HepG2 (cell line): Measurements from ENCODE around the gene GNAT2. TPM values are rescaled to one million over a fixed set of nuclear protein-coding genes. Genes with fewer than 3 reads are reported as not detected.

ENCODE experiments used
- ARNT ChIP-seq: fragments of 450-650 bp; IDR thresholded peaks from 2 replicates; pipeline ENCODE4 v1.6.1; 2017
- DRAP1 ChIP-seq: IDR thresholded peaks from 2 replicates; pipeline ENCODE4 v1.6.1; 2016; ENCODE audit warnings: missing genetic modification reagents, missing compliant biosample characterization
- KDM4B ChIP-seq: sonication (generic); formaldehyde crosslinking; IDR thresholded peaks from 2 replicates; pipeline ENCODE4 v1.4.0; 2020; ENCODE audit warnings: missing genetic modification reagents
- MED1 ChIP-seq: sonication (generic); formaldehyde crosslinking; IDR thresholded peaks from 2 replicates; pipeline ENCODE4 v1.4.0; 2020; ENCODE audit warnings: missing genetic modification reagents
- MIER3 ChIP-seq: IDR thresholded peaks from 2 replicates; pipeline ENCODE4 v1.6.1; 2016; ENCODE audit warnings: missing compliant biosample characterization, borderline replicate concordance
- PLSCR1 ChIP-seq: sonication (generic); formaldehyde crosslinking; IDR thresholded peaks from 2 replicates; pipeline ENCODE4 v1.5.0; 2020; ENCODE audit warnings: missing genetic modification reagents, mild to moderate bottlenecking, borderline replicate concordance
- RBM39 ChIP-seq: fragments of 200-400 bp; formaldehyde crosslinking; IDR thresholded peaks from one replicate; pipeline ENCODE4 v1.6.1; 2018; ENCODE audit warnings: antibody characterized with exemption, mild to moderate bottlenecking, low read depth, low read length; ENCODE audit not compliant: poor library complexity, severe bottlenecking
- RXRA ChIP-seq: sonication (generic); formaldehyde crosslinking; IDR thresholded peaks from 2 replicates; pipeline ENCODE4 v1.5.1; 2020; ENCODE audit warnings: missing genetic modification reagents
- USF2 ChIP-seq, 2 experiments: sonication (generic) in 1 of 2; formaldehyde crosslinking in 1 of 2; IDR thresholded peaks; 2 replicates each; pipeline versions ENCODE4 v1.5.1 to v1.6.1; 2011 to 2020; ENCODE audit warnings: borderline replicate concordance in 1 of 2, low read depth in 1 of 2, low read length in 1 of 2, mild to moderate bottlenecking in 1 of 2, missing genetic modification reagents in 1 of 2, moderate library complexity in 1 of 2
- ZBTB7B ChIP-seq: sonication (generic); formaldehyde crosslinking; IDR thresholded peaks from 2 replicates; pipeline ENCODE4 v1.4.0; 2020; ENCODE audit warnings: missing genetic modification reagents
- ZBTB8A ChIP-seq: sonication (generic); formaldehyde crosslinking; IDR thresholded peaks from 2 replicates; pipeline ENCODE4 v1.4.0; 2020; ENCODE audit warnings: mild to moderate bottlenecking, low read depth, missing genetic modification reagents, borderline replicate concordance
- ZNF101 ChIP-seq: sonication (generic); formaldehyde crosslinking; IDR thresholded peaks from 2 replicates; pipeline ENCODE4 v1.4.0; 2020; ENCODE audit warnings: mild to moderate bottlenecking, low read depth, missing genetic modification reagents, borderline replicate concordance
- ZNF253 ChIP-seq: sonication (generic); formaldehyde crosslinking; IDR thresholded peaks from 2 replicates; pipeline ENCODE4 v1.8.0; 2022; ENCODE audit warnings: mild to moderate bottlenecking, missing genetic modification reagents, borderline replicate concordance
- ZNF274 ChIP-seq: sonication (generic); formaldehyde crosslinking; IDR thresholded peaks from 2 replicates; pipeline ENCODE4 v1.5.1; 2020; ENCODE audit warnings: mild to moderate bottlenecking, missing genetic modification reagents
- ZNF317 ChIP-seq: sonication (generic); formaldehyde crosslinking; IDR thresholded peaks from 2 replicates; pipeline ENCODE4 v1.5.0; 2020; ENCODE audit warnings: mild to moderate bottlenecking, missing genetic modification reagents
- ZNF501 ChIP-seq: sonication (generic); formaldehyde crosslinking; IDR thresholded peaks from 2 replicates; pipeline ENCODE4 v1.5.1; 2020; ENCODE audit warnings: mild to moderate bottlenecking, moderate library complexity, missing genetic modification reagents
- ZSCAN21 ChIP-seq: sonication (generic); formaldehyde crosslinking; IDR thresholded peaks from 2 replicates; pipeline ENCODE4 v1.8.0; 2022; ENCODE audit warnings: mild to moderate bottlenecking, missing genetic modification reagents, moderate library complexity, borderline replicate concordance
- polyA plus RNA-seq, 8 experiments: library from polyadenylated mRNA; depleted of rRNA in 3 of 8; stranded (reverse) in 7 of 8; unstranded in 1 of 8; fragments of >200 nt; fragmentation: Illumina TruSeq in 4 of 8; extraction: Trizol in 4 of 8; gene quantifications; 2 replicates each; pipeline versions ENCODE4 v1.2.1 to v1.2.3, GENCODE V29; 2011 to 2016; ENCODE audit warnings: low read depth in 4 of 8, missing spikeins in 1 of 8, mixed read lengths in 1 of 8; ENCODE audit not compliant: insufficient read depth in 1 of 8
- total RNA-seq, 5 experiments: library from RNA; depleted of rRNA; stranded (reverse); fragments of >200 nt; fragmentation: Illumina TruSeq; extraction: Trizol; gene quantifications; 2 replicates each; pipeline ENCODE4 v1.2.3, GENCODE V29; 2016; ENCODE audit warnings: low read depth in 1 of 5
- TF ChIP-seq, protein P1 (sequence below): sonication (generic); formaldehyde crosslinking; IDR thresholded peaks from 2 replicates; pipeline ENCODE4 v1.4.0; 2020; ENCODE audit warnings: missing genetic modification reagents
- TF ChIP-seq, protein P2 (sequence below): sonication (generic); formaldehyde crosslinking; IDR thresholded peaks from 2 replicates; pipeline ENCODE4 v1.8.0; 2022; ENCODE audit warnings: mild to moderate bottlenecking, missing genetic modification reagents, borderline replicate concordance

Gene GNAT2
- total and polyA plus RNA-seq, 2 of the 13 experiments (the other 11 are each of a cell fraction or from before 2014, with no cell fraction given), result 0.08 to 0.20 TPM

DNA sequence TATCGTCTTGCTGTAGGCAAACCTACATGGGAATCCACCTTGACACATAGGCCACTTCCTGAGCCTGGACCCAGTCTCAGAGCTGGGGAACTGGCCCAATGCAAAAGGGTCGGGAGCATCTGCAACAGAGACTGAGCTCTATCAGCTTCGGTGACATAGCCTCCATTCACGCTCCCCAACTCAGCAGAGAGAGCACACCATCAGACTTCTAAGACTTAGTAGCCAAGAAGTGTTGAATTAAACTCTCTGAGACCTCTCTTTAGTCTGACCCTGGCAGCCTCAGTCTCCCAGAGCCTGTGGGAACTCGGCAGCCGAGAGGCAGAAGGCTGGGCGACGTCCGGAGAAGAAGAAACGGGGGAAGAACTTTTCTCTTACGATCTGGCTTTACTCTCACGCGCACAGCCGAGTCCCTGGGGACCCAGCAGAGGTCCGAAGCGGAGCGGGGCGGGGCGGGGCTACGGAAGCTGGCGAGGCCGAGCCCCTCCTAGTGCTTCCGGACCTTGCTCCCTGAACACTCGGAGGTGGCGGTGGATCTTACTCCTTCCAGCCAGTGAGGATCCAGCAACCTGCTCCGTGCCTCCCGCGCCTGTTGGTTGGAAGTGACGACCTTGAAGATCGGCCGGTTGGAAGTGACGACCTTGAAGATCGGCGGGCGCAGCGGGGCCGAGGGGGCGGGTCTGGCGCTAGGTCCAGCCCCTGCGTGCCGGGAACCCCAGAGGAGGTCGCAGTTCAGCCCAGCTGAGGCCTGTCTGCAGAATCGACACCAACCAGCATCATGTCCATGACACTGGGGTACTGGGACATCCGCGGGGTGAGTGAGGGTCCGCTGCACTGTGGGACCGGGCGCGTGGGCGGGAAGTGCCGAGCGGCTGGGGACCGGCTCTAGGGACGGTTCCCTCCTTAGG lies 36.5 kb upstream of the GNAT2 start, which contains the start of gene GSTM4 (continued):
- TF ChIP-seq PLSCR1 (CRISPR knock-in tag), result no peak
- TF ChIP-seq ZNF274, result peak; percentile 35; the same call in 1 of the 2 replicates
- no peak for TF ChIP-seq ARNT
- peak; percentile 71 for TF ChIP-seq RXRA (CRISPR knock-in tag)
- no peak for TF ChIP-seq RBM39
- TF ChIP-seq ZNF317 (CRISPR knock-in tag), result peak; percentile 57
- no peak for TF ChIP-seq USF2 (IDR thresholded peaks at IDR 0.05; ENCODE audit: low read depth, low read length)
- no peak; the same call in 1 of the 2 replicates for TF ChIP-seq USF2 (CRISPR knock-in tag; IDR thresholded peaks at IDR 0.05; ENCODE audit: borderline replicate concordance)
- TF ChIP-seq ZNF501 (CRISPR knock-in tag), result peak; percentile 74; the same call in 1 of the 2 replicates
- peak; percentile 73; the same call in 1 of the 2 replicates for TF ChIP-seq ZBTB8A (CRISPR knock-in tag)
- peak; percentile 50; the same call in 1 of the 2 replicates for TF ChIP-seq DRAP1 (CRISPR knock-in tag)
- TF ChIP-seq, protein P1, sequence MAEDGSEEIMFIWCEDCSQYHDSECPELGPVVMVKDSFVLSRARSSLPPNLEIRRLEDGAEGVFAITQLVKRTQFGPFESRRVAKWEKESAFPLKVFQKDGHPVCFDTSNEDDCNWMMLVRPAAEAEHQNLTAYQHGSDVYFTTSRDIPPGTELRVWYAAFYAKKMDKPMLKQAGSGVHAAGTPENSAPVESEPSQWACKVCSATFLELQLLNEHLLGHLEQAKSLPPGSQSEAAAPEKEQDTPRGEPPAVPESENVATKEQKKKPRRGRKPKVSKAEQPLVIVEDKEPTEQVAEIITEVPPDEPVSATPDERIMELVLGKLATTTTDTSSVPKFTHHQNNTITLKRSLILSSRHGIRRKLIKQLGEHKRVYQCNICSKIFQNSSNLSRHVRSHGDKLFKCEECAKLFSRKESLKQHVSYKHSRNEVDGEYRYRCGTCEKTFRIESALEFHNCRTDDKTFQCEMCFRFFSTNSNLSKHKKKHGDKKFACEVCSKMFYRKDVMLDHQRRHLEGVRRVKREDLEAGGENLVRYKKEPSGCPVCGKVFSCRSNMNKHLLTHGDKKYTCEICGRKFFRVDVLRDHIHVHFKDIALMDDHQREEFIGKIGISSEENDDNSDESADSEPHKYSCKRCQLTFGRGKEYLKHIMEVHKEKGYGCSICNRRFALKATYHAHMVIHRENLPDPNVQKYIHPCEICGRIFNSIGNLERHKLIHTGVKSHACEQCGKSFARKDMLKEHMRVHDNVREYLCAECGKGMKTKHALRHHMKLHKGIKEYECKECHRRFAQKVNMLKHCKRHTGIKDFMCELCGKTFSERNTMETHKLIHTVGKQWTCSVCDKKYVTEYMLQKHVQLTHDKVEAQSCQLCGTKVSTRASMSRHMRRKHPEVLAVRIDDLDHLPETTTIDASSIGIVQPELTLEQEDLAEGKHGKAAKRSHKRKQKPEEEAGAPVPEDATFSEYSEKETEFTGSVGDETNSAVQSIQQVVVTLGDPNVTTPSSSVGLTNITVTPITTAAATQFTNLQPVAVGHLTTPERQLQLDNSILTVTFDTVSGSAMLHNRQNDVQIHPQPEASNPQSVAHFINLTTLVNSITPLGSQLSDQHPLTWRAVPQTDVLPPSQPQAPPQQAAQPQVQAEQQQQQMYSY, result no peak
- TF ChIP-seq, protein P2, sequence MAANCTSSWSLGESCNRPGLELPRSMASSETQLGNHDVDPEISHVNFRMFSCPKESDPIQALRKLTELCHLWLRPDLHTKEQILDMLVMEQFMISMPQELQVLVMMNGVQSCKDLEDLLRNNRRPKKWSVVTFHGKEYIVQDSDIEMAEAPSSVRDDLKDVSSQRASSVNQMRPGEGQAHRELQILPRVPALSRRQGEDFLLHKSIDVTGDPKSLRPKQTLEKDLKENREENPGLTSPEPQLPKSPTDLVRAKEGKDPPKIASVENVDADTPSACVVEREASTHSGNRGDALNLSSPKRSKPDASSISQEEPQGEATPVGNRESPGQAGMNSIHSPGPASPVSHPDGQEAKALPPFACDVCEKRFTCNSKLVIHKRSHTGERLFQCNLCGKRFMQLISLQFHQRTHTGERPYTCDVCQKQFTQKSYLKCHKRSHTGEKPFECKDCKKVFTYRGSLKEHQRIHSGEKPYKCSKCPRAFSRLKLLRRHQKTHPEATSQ (CRISPR knock-in tag), result peak; percentile 39; the same call in 1 of the 2 replicates
- no peak for TF ChIP-seq ZNF253 (CRISPR knock-in tag)
- peak; percentile 83; the same call in 1 of the 2 replicates for TF ChIP-seq MIER3 (CRISPR knock-in tag)
- peak; percentile 84 for TF ChIP-seq ZBTB7B (CRISPR knock-in tag)
- TF ChIP-seq MED1, result peak; percentile 72
- peak; percentile 62; the same call in 1 of the 2 replicates for TF ChIP-seq ZSCAN21 (CRISPR knock-in tag)
- no peak for TF ChIP-seq KDM4B (CRISPR knock-in tag)
- no peak for TF ChIP-seq ZNF101 (CRISPR knock-in tag)
